ENCODE results near the gene IRF2.
A peak's percentile ranks its signal among the peaks of the same experiment; 100 is the strongest.

Gene IRF2

GRCh38 chr4:184351560-184352451 is 122.5 kb downstream of the IRF2 start:
- Histone ChIP-seq H3K4me3 (IDR thresholded peaks at IDR 0.05; ENCODE audit: insufficient read depth, low read depth, low read length) (no peak overlapping the region), H3K4me1 (ENCODE audit: low read depth, poor library complexity, severe bottlenecking) (peaks cover 70% of the 10 kb centered on the region), H3K9ac (0 out of 2 replicates have a peak overlapping the region, but pooled peaks have one; percentile 76), H3K36me3 (ENCODE audit: insufficient read depth) (no peaks in the 10 kb centered on the region), H2AFZ (ENCODE audit: low read depth) (no peak overlapping the region), H3K4me2 (peak overlapping the region; percentile 60; the same call in 1 of the 2 replicates), H4K20me1 (ENCODE audit: insufficient read depth) (no peaks in the 10 kb centered on the region), H3K27me3 (ENCODE audit: insufficient read depth, low read depth) (no peaks in the 10 kb centered on the region), H3K27ac (peak overlapping the region; percentile 80), H3K79me2 (ENCODE audit: insufficient read depth, low read depth) (peaks cover 33% of the 10 kb centered on the region)
- TF ChIP-seq, protein P1, sequence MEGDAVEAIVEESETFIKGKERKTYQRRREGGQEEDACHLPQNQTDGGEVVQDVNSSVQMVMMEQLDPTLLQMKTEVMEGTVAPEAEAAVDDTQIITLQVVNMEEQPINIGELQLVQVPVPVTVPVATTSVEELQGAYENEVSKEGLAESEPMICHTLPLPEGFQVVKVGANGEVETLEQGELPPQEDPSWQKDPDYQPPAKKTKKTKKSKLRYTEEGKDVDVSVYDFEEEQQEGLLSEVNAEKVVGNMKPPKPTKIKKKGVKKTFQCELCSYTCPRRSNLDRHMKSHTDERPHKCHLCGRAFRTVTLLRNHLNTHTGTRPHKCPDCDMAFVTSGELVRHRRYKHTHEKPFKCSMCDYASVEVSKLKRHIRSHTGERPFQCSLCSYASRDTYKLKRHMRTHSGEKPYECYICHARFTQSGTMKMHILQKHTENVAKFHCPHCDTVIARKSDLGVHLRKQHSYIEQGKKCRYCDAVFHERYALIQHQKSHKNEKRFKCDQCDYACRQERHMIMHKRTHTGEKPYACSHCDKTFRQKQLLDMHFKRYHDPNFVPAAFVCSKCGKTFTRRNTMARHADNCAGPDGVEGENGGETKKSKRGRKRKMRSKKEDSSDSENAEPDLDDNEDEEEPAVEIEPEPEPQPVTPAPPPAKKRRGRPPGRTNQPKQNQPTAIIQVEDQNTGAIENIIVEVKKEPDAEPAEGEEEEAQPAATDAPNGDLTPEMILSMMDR (conservative IDR thresholded peaks at IDR 0.05; ENCODE audit: low read depth, low read length), result no peak

DNA sequence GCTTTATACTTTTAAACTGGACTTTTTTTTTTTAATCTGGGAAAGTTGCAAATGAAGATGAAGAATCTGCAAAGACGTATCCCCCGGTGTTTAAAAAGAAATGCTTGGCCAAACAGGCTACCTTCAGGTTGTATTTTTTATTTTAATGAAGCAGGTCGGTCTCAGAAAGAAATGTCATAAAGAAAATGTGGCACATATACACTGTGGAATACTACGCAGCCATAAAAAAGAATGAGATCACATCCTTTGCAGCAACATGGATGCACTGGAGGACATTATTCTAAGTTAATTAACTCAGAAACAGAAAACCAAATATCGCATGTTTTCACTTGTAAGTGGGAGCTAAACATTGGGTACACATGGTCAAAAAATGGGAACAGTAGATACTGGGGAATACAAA is 123.4 kb downstream of the IRF2 start:
- Histone ChIP-seq H3K4me3 (IDR thresholded peaks at IDR 0.05; ENCODE audit: insufficient read depth, low read depth, low read length) (no peak overlapping the region), H3K9ac (no peak overlapping the region), H2AFZ (ENCODE audit: low read depth) (no peak overlapping the region), H3K79me2 (ENCODE audit: insufficient read depth, low read depth) (peaks cover 37% of the 10 kb centered on the region), H3K36me3 (ENCODE audit: insufficient read depth) (no peaks in the 10 kb centered on the region), H3K4me1 (ENCODE audit: low read depth, poor library complexity, severe bottlenecking) (peaks cover 72% of the 10 kb centered on the region), H4K20me1 (ENCODE audit: insufficient read depth) (no peaks in the 10 kb centered on the region), H3K4me2 (no peak overlapping the region), H3K27ac (no peak overlapping the region; the same call in 1 of the 2 replicates), H3K27me3 (ENCODE audit: insufficient read depth, low read depth) (no peaks in the 10 kb centered on the region)
- TF ChIP-seq, protein P1 (conservative IDR thresholded peaks at IDR 0.05; ENCODE audit: low read depth, low read length), result no peak

GRCh38 chr4:184350213-184350817 is 124.0 kb downstream of the IRF2 start:
- Histone ChIP-seq H3K4me3 (IDR thresholded peaks at IDR 0.05; ENCODE audit: insufficient read depth, low read depth, low read length) (no peak overlapping the region), H3K4me2 (no peak overlapping the region; the same call in 1 of the 2 replicates), H3K27ac (no peak overlapping the region; the same call in 1 of the 2 replicates), H2AFZ (ENCODE audit: low read depth) (no peak overlapping the region), H4K20me1 (ENCODE audit: insufficient read depth) (no peaks in the 10 kb centered on the region), H3K9ac (no peak overlapping the region), H3K36me3 (ENCODE audit: insufficient read depth) (no peaks in the 10 kb centered on the region), H3K27me3 (ENCODE audit: insufficient read depth, low read depth) (no peaks in the 10 kb centered on the region), H3K79me2 (ENCODE audit: insufficient read depth, low read depth) (peaks cover 37% of the 10 kb centered on the region), H3K4me1 (ENCODE audit: low read depth, poor library complexity, severe bottlenecking) (peaks cover 72% of the 10 kb centered on the region)
- TF ChIP-seq, protein P1 (conservative IDR thresholded peaks at IDR 0.05; ENCODE audit: low read depth, low read length), result no peak

- H3K4me1 ChIP-seq (ENCODE audit: low read depth, poor library complexity, severe bottlenecking), result peaks cover 72% of the 10 kb centered on the region
- TF ChIP-seq, protein P1 (conservative IDR thresholded peaks at IDR 0.05; ENCODE audit: low read depth, low read length), result no peak
These were observed 124.9 kb downstream of the IRF2 start for GRCh38 chr4:184349283-184350039.

More at GRCh38 chr4:184349283-184350039, 124.9 kb downstream of the IRF2 start:
- Histone ChIP-seq H4K20me1 (ENCODE audit: insufficient read depth) (no peaks in the 10 kb centered on the region), H3K4me2 (peak overlapping the region; percentile 73; the same call in 1 of the 2 replicates), H3K4me3 (IDR thresholded peaks at IDR 0.05; ENCODE audit: insufficient read depth, low read depth, low read length) (no peak overlapping the region), H3K36me3 (ENCODE audit: insufficient read depth) (no peaks in the 10 kb centered on the region), H3K27ac (peak overlapping the region; percentile 84; the same call in 1 of the 2 replicates), H3K79me2 (ENCODE audit: insufficient read depth, low read depth) (peaks cover 37% of the 10 kb centered on the region), H2AFZ (ENCODE audit: low read depth) (no peak overlapping the region), H3K9ac (no peak overlapping the region), H3K27me3 (ENCODE audit: insufficient read depth, low read depth) (no peaks in the 10 kb centered on the region)
